Fibroblast of upper back skin (primary cell): ENCODE results near the gene KRT17.
"Not testable (repeated sequence)": the region's sequence is repeated elsewhere in the genome, so short reads cannot be mapped to it uniquely, and the experiment has no call there.

ENCODE experiments used
- DNase-seq: peaks from one replicate; pipeline ENCODE4 v3.0.0-alpha.2; 2013

KRT17 gene

DNA sequence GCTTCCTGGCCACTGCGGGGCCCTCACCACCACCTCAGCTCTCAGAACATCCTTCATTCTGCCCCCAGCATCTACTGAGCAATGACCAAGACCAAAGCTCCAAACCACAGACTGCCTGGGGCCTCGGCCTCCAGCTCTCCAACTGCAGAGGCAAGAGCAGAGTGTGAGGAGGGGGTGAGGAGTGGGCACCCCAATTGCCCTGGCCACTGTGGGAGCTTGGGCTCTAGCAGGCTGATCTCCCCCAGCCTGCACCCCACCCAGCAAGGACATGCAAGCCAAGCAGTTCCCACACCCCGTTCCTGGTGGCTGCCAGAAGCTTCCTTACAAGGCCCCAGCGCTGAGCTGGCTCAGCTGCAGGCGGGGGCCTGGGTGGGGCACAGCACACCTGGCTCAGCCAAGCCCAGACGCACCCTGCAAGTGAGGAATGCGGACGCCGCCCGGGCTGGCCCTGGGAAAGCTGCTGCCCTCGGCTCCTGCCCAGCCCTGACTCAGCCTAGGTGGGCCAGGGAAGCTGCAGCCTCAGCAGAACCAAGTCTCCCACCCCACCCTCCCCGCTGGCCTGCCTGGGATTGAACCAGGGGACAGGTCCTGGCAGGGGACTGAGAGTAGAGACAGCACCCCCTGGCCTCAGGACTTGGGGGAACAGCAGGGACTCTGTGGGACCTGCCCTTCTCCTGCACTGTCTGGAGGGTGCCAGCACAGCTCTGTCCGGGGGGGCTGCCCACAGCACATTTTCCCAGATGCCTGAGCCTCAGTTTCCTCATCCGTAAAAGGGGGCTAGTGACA is 29.7 kb upstream of the KRT17 start:
- DNase-seq = no peak

DNA sequence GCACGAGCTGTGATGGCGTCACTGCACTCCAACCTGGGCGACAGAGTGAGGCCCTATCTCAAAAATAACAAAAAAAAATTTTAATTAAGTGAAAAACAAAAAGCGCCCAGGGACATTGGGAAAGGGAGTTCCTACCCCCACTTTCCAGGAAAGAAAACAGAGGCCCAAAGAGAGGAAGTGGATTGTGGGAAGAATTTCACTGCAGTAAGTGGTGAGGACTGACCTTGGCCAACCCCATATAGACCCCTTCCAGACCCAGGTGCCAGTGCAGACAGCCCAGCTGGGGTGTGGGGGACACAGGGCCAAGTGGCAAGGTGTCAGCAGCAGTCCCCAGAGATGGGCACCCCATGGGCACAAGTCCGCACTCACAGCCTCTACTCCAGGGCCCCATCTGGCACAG is 29.0 kb upstream of the KRT17 start:
- DNase-seq = no peak

GRCh38 chr17:41652461-41652970 is 28.1 kb upstream of the KRT17 start:
- no peak for DNase-seq

DNA sequence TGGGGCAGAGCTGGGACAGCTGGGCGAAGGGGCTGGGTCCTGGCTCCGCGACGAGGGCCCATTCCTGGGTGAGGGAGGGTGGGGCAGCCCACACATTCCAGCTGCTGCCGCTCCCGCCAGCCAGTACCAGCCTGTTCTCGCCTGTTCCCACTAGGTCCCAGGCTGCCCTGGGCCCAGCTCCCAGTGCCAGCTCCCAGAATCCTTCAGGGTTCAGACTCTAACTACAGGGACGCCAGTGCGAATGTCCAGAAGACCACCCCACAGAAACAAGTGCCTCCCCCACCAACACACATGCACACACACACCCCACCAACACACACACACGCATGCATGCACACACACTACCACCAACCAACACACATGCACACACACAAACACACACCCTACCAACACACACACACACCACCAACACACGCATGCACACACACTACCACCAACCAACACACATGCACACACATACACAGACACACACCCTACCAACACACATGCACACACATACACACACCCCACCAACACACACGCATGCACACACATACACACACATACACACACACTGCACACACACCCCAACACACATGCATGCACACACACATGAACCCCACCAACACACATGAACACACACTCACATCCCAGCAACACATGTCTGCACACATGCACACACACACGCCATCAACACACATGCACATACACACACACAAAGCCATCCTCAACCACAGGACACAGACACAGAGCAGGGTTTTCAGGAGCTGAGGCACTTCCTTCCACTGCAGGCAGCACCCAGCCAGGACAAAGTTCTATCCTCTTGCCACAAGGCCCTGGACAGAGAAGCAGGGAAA is 27.5 kb upstream of the KRT17 start:
- no peak for DNase-seq

DNA sequence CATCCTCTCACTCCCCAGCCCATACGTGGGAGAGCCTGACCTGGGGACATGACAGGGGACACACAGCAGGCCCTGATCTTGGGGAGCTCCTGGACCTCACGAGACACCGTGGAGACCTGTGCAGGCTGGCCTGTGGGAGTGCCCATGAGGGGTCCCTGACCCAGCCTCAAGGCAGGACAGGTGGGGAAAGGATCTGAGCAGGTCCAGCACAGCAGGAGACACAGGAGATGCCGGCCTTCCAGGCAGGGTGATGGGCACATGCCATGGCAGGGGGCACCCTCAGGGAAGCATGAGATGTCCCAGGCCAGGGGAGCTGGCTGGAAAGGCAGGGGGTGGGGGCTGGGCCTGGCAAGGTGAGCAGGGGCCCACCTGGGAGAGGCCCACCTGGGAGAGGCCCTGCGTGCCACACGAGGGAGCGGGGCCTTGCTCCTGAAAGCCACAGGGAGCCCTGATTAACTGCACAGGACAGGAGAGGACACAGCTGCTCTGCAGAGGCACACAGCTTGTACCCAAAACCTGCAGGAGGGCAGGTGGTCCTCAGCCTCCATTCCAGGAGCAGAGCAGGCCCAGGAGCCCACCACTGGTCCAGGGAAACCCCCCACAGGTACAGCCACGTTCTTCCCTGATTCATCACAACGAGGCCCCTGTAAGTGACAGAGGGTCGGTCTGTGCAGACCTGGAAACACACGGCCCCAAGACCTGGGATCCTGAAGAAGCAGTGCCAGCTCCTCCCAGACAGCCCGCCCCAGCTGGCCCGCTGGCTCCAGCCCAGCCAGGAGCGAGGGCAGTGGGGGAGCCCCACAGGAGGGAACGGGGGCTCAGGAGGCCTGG is 26.6 kb upstream of the KRT17 start:
- DNase-seq = no peak

- no peak for DNase-seq
These were observed 25.6 kb upstream of the KRT17 start for GRCh38 chr17:41649923-41650519.

GRCh38 chr17:41648411-41649195 is 24.2 kb upstream of the KRT17 start:
- peak; percentile 85 for DNase-seq

DNA sequence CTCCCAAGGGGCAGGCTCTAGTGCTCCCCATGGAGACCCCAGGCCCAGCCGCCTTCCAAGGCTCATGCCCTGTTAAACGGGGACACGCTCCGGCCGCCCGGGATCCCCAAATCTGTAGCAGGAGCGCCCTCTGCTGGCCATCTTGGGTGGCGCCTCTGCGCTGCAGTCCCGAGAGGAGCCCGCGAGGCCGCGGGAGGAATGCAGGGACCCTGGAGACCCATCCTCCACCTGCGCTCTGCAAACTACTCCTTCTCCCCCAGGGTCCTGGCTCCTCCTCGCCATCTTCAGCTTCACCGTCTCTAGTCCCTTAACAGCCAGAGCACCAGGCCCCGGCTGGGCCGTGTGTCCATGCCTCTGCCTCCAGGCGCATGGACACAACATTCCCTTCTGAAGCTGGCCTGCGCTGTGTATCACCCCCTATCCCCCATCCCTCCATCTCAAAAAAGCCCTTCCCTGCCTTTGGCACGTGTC is 23.6 kb upstream of the KRT17 start:
- DNase-seq = peak; percentile 77

GRCh38 chr17:41647038-41647813 is 22.9 kb upstream of the KRT17 start:
- DNase-seq = no peak

DNA sequence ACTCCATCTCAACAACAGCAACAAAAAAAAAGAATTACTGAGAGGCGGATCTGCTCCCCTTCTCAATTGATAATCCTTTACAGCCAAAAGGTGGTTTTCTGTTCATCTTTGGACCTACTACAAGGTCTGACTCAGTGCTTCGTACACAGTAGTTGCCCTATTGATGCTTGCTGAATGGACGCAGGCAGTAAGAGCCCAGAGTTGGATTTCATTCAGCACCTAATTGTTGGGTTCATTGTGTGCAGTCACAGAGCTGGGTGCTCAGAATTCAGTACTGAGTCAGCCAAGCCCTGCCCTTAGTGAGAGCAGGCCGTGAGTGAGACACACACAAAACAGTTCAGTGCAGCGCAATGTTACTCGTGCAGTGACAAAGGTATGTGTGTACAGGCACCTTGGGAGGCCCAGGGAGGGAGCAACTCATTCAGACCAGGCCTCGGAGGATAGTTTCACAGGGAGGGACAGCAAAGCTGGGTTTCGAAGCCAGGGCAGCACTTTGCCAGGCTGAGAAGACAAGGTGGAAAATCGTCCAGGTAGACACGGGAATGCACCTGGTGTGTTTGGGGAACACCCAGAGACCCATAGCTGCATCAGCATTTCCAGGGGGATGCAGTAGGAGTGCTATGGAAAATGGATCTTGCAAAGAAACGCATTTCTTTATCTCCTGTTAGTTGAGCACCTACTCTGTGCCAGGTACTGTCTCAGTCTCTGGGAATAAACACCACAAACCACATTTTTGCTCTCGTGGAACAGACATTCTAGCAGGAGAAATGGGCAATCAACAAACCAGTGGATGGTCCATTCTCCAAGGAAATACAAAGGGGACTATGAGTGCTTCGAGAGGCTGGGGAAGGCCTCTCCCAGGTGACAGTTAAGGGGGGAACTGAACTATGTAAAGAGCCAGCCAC is 18.1 kb upstream of the KRT17 start:
- DNase-seq = no peak

- not testable (repeated sequence) for DNase-seq
These were observed 16.2 kb upstream of the KRT17 start for GRCh38 chr17:41640596-41640995.

- no peak for DNase-seq
These were observed 15.4 kb upstream of the KRT17 start for GRCh38 chr17:41639492-41640473.

DNA sequence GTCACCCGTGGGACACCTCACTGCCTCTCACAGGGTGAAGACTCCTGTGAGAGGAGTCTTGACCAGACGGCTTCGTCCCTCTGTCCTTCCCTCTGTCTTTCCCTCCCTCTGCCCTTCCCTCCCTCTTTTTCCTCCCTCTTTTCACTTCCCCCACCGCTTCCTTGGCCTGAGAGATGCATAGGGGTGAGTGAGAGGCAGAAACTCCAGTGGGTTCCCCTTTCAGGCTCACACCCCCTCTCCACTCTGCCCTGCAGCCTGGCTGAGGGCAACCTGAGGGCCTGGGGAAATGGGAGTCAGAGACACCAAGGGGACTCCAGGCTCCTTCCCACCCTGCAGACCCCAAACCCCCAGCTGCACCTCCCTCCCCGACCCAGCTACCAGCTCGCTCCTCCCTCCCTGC is 14.6 kb upstream of the KRT17 start:
- DNase-seq = no peak

GRCh38 chr17:41638194-41638593 is 13.8 kb upstream of the KRT17 start:
- DNase-seq = no peak

- no peak for DNase-seq
These were observed 12.3 kb upstream of the KRT17 start for GRCh38 chr17:41636652-41637051.

- peak; percentile 31 for DNase-seq
These were observed 11.0 kb upstream of the KRT17 start for GRCh38 chr17:41635121-41636097.

DNA sequence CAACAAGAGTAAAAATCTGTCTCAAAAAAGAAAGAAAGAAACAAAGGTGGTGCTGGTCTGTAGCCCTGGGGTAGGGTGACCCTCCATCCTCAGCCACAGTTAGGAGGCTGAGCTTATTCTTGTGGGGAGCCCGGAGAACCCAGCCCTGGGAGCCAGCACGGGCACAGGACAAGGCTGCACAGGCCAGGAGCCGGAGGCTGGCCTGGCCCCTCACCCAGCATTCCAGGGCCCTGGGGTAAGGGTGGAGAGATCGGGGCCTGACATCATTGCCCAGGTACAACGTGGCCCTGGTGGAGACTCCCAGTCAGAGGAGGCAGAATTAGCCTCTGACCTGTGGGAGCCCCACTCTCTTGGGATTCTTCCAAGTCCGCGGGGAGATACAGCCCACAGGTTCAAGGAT is 10.3 kb upstream of the KRT17 start:
- no peak for DNase-seq
